ENCODE measurements around the gene PPP1R2B.
"Not testable (repeated sequence)": the region's sequence is repeated elsewhere in the genome, so short reads cannot be mapped to it uniquely, and the experiment has no call there.

The PPP1R2B gene

GRCh38 chr5:156836846-156837245 lies 13.2 kb upstream of the PPP1R2B start:
- TF ChIP-seq CTCF (IDR thresholded peaks at IDR 0.05; ENCODE audit: low read depth, low read length): no peak
- no peak overlapping the region for H3K4me3 ChIP-seq (ENCODE audit: low read depth, low read length)

- no peak for TF ChIP-seq CTCF (IDR thresholded peaks at IDR 0.05; ENCODE audit: low read depth, low read length)
Observed at GRCh38 chr5:156838961-156839360, 11.1 kb upstream of the PPP1R2B start.

DNA sequence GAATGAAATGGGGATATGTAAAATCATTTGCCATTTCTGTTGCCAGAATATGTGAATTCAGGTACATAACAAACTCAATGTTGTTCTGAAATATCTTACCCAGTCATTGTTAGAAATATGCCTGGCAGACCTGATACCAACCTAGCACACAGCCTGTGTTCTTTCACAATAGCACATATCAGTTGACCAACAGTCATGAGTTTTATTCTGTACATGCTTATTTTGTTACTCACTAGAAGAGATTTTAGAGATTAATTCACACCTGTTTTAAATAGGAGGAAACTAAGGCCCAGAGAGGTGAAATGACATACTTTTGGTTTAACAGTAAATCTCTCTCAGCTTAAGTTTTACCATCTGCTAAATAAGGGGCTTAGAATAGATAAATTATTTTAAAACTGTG lies 8.4 kb upstream of the PPP1R2B start:
- no peak overlapping the region for H3K4me3 ChIP-seq (ENCODE audit: low read depth, low read length)
- TF ChIP-seq CTCF (IDR thresholded peaks at IDR 0.05; ENCODE audit: low read depth, low read length): no peak

More at GRCh38 chr5:156838961-156839360, 11.1 kb upstream of the PPP1R2B start:
- H3K4me3 ChIP-seq (ENCODE audit: low read depth, low read length): no peak overlapping the region

- TF ChIP-seq CTCF (IDR thresholded peaks at IDR 0.05; ENCODE audit: low read depth, low read length): no peak
- H3K4me3 ChIP-seq (ENCODE audit: low read depth, low read length): no peak overlapping the region
Observed at GRCh38 chr5:156846914-156847313, 3.2 kb upstream of the PPP1R2B start.

DNA sequence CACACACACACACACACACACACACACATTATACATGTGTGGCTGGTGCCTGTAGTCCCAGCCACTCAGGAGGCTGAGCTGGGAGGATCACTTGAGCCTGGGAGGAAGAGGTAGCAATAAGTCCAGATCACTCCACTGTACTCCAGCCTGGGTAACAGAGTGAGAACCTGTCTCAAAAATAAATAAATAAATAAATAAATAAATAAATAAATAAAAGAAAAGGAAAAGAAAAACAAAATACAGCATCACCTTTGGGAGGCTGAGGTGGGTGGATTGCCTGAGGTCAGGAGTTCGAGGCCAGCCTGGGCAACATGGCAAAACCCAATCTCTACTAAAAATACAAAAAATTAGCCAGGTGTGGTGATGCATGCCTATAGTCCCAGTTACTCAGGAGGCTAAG lies 1.6 kb upstream of the PPP1R2B start:
- H3K4me3 ChIP-seq (ENCODE audit: low read depth, low read length): not testable (repeated sequence)

DNA sequence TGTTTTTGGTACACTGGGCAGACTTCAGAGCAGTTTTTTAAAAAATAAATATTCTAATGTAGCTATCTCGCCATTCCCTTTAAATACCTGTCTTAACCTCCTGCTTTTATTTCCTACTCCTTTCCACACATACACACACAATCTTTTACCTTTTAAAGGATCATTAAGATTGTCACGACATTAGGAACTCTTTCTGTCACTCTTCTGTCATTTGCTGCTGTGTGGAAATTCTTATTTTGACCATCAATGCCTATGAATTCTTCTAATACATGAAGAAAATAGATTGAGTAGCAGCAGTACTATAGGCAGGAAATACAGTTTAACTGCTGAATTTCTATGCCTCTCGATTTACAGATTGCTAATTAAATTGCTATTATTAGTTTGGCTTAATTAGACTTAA lies 1.8 kb downstream of the PPP1R2B start:
- no peak overlapping the region for H3K4me3 ChIP-seq (ENCODE audit: low read depth, low read length)
- no peak for TF ChIP-seq CTCF (IDR thresholded peaks at IDR 0.05; ENCODE audit: low read depth, low read length)

GRCh38 chr5:156853055-156853454 lies 3.0 kb downstream of the PPP1R2B start:
- not testable (repeated sequence) for H3K4me3 ChIP-seq (ENCODE audit: low read depth, low read length)

DNA sequence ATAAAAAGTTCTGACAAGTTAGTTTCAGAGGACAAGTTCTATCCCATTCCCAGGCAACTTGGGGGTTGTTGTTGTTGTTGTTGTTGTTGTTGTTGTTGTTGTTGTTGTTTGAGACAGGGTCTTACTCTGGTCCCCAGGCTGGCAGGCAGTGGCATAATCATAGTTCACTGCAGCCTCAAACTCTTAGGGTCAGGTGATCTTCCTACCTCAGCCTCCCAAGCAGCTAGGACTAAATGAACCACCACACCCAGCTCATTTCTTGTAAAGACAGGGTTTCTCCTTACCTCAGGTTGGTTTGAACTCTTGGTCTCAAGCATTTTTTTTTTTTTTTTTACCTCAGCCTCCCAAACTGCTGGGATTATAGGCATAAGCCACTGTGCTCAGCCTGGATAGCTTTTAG lies 15.3 kb downstream of the PPP1R2B start:
- TF ChIP-seq CTCF (IDR thresholded peaks at IDR 0.05; ENCODE audit: low read depth, low read length): no peak
- H3K4me3 ChIP-seq (ENCODE audit: low read depth, low read length): no peak overlapping the region

DNA sequence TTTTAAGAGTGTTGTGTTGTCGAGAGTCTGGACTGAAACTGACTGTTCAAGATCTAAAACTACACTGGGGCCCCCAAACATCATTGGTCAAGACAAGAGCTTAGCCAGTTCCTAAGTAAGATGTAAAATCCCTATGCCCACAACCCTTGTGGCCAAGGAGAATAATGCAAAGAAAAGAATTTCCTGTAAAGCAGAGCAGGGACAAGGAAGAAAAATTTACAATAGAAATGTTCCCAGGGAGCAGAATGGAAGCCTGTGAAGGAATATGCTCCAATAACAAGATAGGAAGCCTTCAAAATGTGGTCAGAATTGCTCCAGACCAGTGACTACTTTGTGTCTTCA lies 20.4 kb downstream of the PPP1R2B start:
- no peak for TF ChIP-seq CTCF (IDR thresholded peaks at IDR 0.05; ENCODE audit: low read depth, low read length)
- H3K4me3 ChIP-seq (ENCODE audit: low read depth, low read length): no peak overlapping the region
